ENCODE results near the gene CARMIL3. TPM values are rescaled to one million over a fixed set of nuclear protein-coding genes. Genes with fewer than 3 reads are reported as not detected.

The CARMIL3 gene
- total RNA-seq, 1 donor from 2014 or later, result not detected

- Histone ChIP-seq H3K27me3 (ENCODE audit: control insufficient read depth, insufficient read depth, low read length) (peaks cover 1% of the 10 kb centered on the region), H3K4me3 (ENCODE audit: low read depth, low read length) (no peak overlapping the region), H3K36me3 (ENCODE audit: control insufficient read depth, insufficient read depth, low read length) (no peaks in the 10 kb centered on the region)
- no peak for TF ChIP-seq CTCF (IDR thresholded peaks at IDR 0.05; ENCODE audit: insufficient read depth, low read length, severe bottlenecking)
- DNase-seq (ENCODE audit: low read depth) (no peak), FAIRE-seq (no peak)
Observed at GRCh38 chr14:24064856-24065255, 13.0 kb downstream of the CARMIL3 start.

GRCh38 chr14:24065408-24065807, 13.6 kb downstream of the CARMIL3 start:
- FAIRE-seq, result no peak
- no peak overlapping the region for H3K4me3 ChIP-seq (ENCODE audit: low read depth, low read length)
- H3K36me3 ChIP-seq (ENCODE audit: control insufficient read depth, insufficient read depth, low read length), result no peaks in the 10 kb centered on the region
- TF ChIP-seq CTCF (IDR thresholded peaks at IDR 0.05; ENCODE audit: insufficient read depth, low read length, severe bottlenecking), result no peak
- H3K27me3 ChIP-seq (ENCODE audit: control insufficient read depth, insufficient read depth, low read length), result peaks cover 3% of the 10 kb centered on the region
- DNase-seq (ENCODE audit: low read depth), result no peak

- TF ChIP-seq CTCF (IDR thresholded peaks at IDR 0.05; ENCODE audit: insufficient read depth, low read length, severe bottlenecking), result no peak
- no peak for FAIRE-seq
- no peak for DNase-seq (ENCODE audit: low read depth)
Observed at GRCh38 chr14:24066496-24067132, 14.8 kb downstream of the CARMIL3 start.

GRCh38 chr14:24067133-24068082, 15.6 kb downstream of the CARMIL3 start:
- FAIRE-seq (no peak), DNase-seq (ENCODE audit: low read depth) (no peak)
- no peak for TF ChIP-seq CTCF (IDR thresholded peaks at IDR 0.05; ENCODE audit: insufficient read depth, low read length, severe bottlenecking)
- peaks cover 6% of the 10 kb centered on the region for H3K27me3 ChIP-seq (ENCODE audit: control insufficient read depth, insufficient read depth, low read length)
- no peaks in the 10 kb centered on the region for H3K36me3 ChIP-seq (ENCODE audit: control insufficient read depth, insufficient read depth, low read length)
- H3K4me3 ChIP-seq (ENCODE audit: low read depth, low read length), result no peak overlapping the region

More at GRCh38 chr14:24066496-24067132, 14.8 kb downstream of the CARMIL3 start:
- H3K36me3 ChIP-seq (ENCODE audit: control insufficient read depth, insufficient read depth, low read length), result no peaks in the 10 kb centered on the region
- peaks cover 3% of the 10 kb centered on the region for H3K27me3 ChIP-seq (ENCODE audit: control insufficient read depth, insufficient read depth, low read length)
- H3K4me3 ChIP-seq (ENCODE audit: low read depth, low read length), result no peak overlapping the region

- Histone ChIP-seq H3K4me3 (ENCODE audit: low read depth, low read length) (no peak overlapping the region), H3K36me3 (ENCODE audit: control insufficient read depth, insufficient read depth, low read length) (no peaks in the 10 kb centered on the region), H3K27me3 (ENCODE audit: control insufficient read depth, insufficient read depth, low read length) (peaks cover 6% of the 10 kb centered on the region)
- FAIRE-seq (no peak), DNase-seq (ENCODE audit: low read depth) (no peak)
- no peak for TF ChIP-seq CTCF (IDR thresholded peaks at IDR 0.05; ENCODE audit: insufficient read depth, low read length, severe bottlenecking)
Observed at GRCh38 chr14:24068711-24069410, 17.1 kb downstream of the CARMIL3 start.

Measured in bronchial epithelial cell (primary cell).